Neural cell (in vitro differentiated cells): ENCODE results near the gene ATOH8. TPM values are rescaled to one million over a fixed set of nuclear protein-coding genes. Genes with fewer than 3 reads are reported as not detected.

Experiments
- H2AFZ ChIP-seq: fragments of 200-600, 300-800 bp; sonication (generic), shearing (Covaris generic); 2 replicates; pipeline ENCODE4 v1.6.0; 2014; ENCODE audit warnings: low read depth, mild to moderate bottlenecking, antibody characterized with exemption, low read length, moderate library complexity
- H3F3A ChIP-seq: fragments of 200-600 bp; shearing (Covaris generic); 2 replicates; pipeline ENCODE4 v1.6.1; 2016; ENCODE audit warnings: mild to moderate bottlenecking, moderate library complexity, mixed read lengths, antibody characterized with exemption, low read length; ENCODE audit not compliant: insufficient read depth, poor library complexity, severe bottlenecking
- H3K27ac ChIP-seq: fragments of 200-600, 300-800 bp; sonication (generic), shearing (Covaris generic); 2 replicates; pipeline ENCODE4 v1.5.1; 2014; ENCODE audit warnings: mild to moderate bottlenecking, low read length, moderate library complexity
- H3K27me3 ChIP-seq: fragments of 300-800, 200-600 bp; sonication (generic), shearing (Covaris generic); 2 replicates; pipeline ENCODE4 v1.6.0; 2014; ENCODE audit warnings: mild to moderate bottlenecking, low read depth, low read length, moderate library complexity; ENCODE audit not compliant: insufficient read depth
- H3K36me3 ChIP-seq: fragments of 300-800, 200-600 bp; sonication (generic), shearing (Covaris generic); 2 replicates; pipeline ENCODE4 v1.5.1; 2014; ENCODE audit warnings: mild to moderate bottlenecking, antibody characterized with exemption, low read length, moderate library complexity; ENCODE audit not compliant: insufficient read depth
- H3K4me2 ChIP-seq: fragments of 300-800, 200-600 bp; sonication (generic), shearing (Covaris generic); 2 replicates; pipeline ENCODE4 v1.6.0; 2014; ENCODE audit warnings: mild to moderate bottlenecking, low read length
- H3K4me3 ChIP-seq: fragments of 300-800, 200-600 bp; sonication (generic), shearing (Covaris generic); 2 replicates; pipeline ENCODE4 v1.5.1; 2014; ENCODE audit warnings: mild to moderate bottlenecking, low read length, moderate library complexity
- H3K79me2 ChIP-seq: fragments of 200-600 bp; shearing (Covaris generic); replicated peaks from 2 replicates; pipeline ENCODE4 v1.6.0; 2014; ENCODE audit warnings: mild to moderate bottlenecking, low read length, moderate library complexity; ENCODE audit not compliant: insufficient read depth
- H3K9ac ChIP-seq: fragments of 300-800, 200-600 bp; sonication (generic), shearing (Covaris generic); 2 replicates; pipeline ENCODE4 v1.6.1; 2016; ENCODE audit warnings: mild to moderate bottlenecking, low read length, mixed read lengths
- H3K9me2 ChIP-seq: fragments of 200-600 bp; shearing (Covaris generic); 2 replicates; pipeline ENCODE4 v1.6.1; 2016; ENCODE audit warnings: mild to moderate bottlenecking, low read length, mixed read lengths; ENCODE audit not compliant: insufficient read depth
- H3K9me3 ChIP-seq: fragments of 200-600, 300-800 bp; sonication (generic), shearing (Covaris generic); 2 replicates; pipeline ENCODE4 v1.6.1; 2016; ENCODE audit warnings: mild to moderate bottlenecking, mixed run types, low read length, moderate library complexity, mixed read lengths
- H4K20me1 ChIP-seq: fragments of 200-600 bp; shearing (Covaris generic); 2 replicates; pipeline ENCODE4 v1.6.1; 2016; ENCODE audit warnings: mild to moderate bottlenecking, mixed run types; ENCODE audit not compliant: insufficient read depth
- EP300 ChIP-seq: fragments of 450-650 bp; conservative IDR thresholded peaks from 2 replicates; pipeline ENCODE4 v1.6.1; 2014; ENCODE audit warnings: antibody characterized with exemption, mild to moderate bottlenecking, moderate library complexity; ENCODE audit not compliant: poor library complexity, severe bottlenecking
- EZH2 ChIP-seq: fragments of 200-600, 300-800 bp; shearing (Covaris generic), sonication (generic); IDR thresholded peaks from 2 replicates; pipeline ENCODE4 v1.6.1; 2014; ENCODE audit warnings: antibody characterized with exemption, low read length, borderline replicate concordance, mild to moderate bottlenecking; ENCODE audit not compliant: insufficient read depth, poor library complexity, severe bottlenecking
- MXI1 ChIP-seq: fragments of 450-650 bp; conservative IDR thresholded peaks from 2 replicates; pipeline ENCODE4 v1.6.1; 2014; ENCODE audit warnings: antibody characterized with exemption, mild to moderate bottlenecking; ENCODE audit not compliant: poor library complexity, severe bottlenecking
- POLR2AphosphoS5 ChIP-seq: IDR thresholded peaks from 2 replicates; pipeline ENCODE4 v1.6.1; 2012
- RAD21 ChIP-seq: fragments of 450-650 bp; conservative IDR thresholded peaks from 2 replicates; pipeline ENCODE4 v1.6.1; 2014; ENCODE audit warnings: antibody characterized with exemption, mild to moderate bottlenecking, moderate library complexity
- SMC3 ChIP-seq: fragments of 450-650 bp; conservative IDR thresholded peaks from 2 replicates; pipeline ENCODE4 v1.6.1; 2014; ENCODE audit warnings: antibody characterized with exemption, mild to moderate bottlenecking, moderate library complexity; ENCODE audit not compliant: poor library complexity
- TAF1 ChIP-seq: IDR thresholded peaks from 2 replicates; pipeline ENCODE4 v1.6.1; 2012; ENCODE audit warnings: low read depth
- polyA plus RNA-seq: library from polyadenylated mRNA; depleted of rRNA; stranded (reverse); fragments of >200 nt; gene quantifications from 2 replicates; pipeline ENCODE4 v1.2.3, GENCODE V29; 2014
- TF ChIP-seq, protein P1 (sequence below): fragments of 450-650 bp; IDR thresholded peaks from 2 replicates; pipeline ENCODE4 v1.5.1; 2014; ENCODE audit warnings: antibody characterized with exemption, mild to moderate bottlenecking, moderate library complexity; ENCODE audit not compliant: poor library complexity, severe bottlenecking
- TF ChIP-seq, protein P2 (sequence below): IDR thresholded peaks from 2 replicates; pipeline ENCODE4 v1.6.1; 2012; ENCODE audit warnings: borderline replicate concordance

ATOH8 gene
- polyA plus RNA-seq, 1 donor from 2014 or later, result 1.6 TPM

DNA sequence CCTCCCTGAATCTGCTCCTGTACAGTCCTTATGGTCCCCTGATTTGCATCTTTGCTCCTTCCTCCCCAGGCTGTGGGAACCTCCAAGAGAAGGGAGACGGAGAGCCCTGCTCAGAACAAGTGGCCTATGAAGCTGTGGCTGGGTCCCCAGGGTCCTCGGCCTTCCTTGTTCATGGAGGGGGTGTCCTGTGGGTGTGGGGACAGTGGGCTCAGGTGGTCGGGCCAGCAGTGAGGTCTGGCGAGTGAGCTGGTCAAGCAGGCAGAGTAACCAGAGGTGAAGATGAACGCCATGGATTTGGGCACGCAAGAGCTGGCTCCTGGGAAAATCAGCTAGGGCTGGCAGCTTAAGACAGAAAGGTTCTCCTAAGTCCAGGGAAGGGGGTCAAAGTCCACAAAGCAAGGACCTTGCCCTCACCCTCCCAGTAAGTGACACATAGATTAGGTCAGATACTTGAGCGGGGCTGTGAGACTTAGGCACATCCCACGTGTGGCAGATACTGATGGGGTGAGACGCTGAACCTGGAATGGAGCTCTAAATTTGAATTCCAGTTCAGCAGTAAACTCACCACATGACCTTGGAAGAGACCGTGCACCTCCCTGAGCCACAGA lies 34.8 kb upstream of the ATOH8 start:
- Histone ChIP-seq H3K9ac (no peak overlapping the region), H3K9me3 (no peaks in the 10 kb centered on the region), H3K4me2 (no peak overlapping the region), H4K20me1 (no peaks in the 10 kb centered on the region), H3K4me3 (no peak overlapping the region), H3K27me3 (no peaks in the 10 kb centered on the region), H3K79me2 (no peaks in the 10 kb centered on the region), H3K27ac (no peak overlapping the region), H3F3A (no peaks in the 10 kb centered on the region), H3K9me2 (no peaks in the 10 kb centered on the region), H3K36me3 (no peaks in the 10 kb centered on the region), H2AFZ (no peak overlapping the region)
- TF ChIP-seq, protein P1, sequence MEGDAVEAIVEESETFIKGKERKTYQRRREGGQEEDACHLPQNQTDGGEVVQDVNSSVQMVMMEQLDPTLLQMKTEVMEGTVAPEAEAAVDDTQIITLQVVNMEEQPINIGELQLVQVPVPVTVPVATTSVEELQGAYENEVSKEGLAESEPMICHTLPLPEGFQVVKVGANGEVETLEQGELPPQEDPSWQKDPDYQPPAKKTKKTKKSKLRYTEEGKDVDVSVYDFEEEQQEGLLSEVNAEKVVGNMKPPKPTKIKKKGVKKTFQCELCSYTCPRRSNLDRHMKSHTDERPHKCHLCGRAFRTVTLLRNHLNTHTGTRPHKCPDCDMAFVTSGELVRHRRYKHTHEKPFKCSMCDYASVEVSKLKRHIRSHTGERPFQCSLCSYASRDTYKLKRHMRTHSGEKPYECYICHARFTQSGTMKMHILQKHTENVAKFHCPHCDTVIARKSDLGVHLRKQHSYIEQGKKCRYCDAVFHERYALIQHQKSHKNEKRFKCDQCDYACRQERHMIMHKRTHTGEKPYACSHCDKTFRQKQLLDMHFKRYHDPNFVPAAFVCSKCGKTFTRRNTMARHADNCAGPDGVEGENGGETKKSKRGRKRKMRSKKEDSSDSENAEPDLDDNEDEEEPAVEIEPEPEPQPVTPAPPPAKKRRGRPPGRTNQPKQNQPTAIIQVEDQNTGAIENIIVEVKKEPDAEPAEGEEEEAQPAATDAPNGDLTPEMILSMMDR, result no peak
- TF ChIP-seq SMC3 (no peak), EZH2 (no peak), EP300 (no peak), RAD21 (no peak), TAF1 (no peak), POLR2AphosphoS5 (no peak), MXI1 (no peak)
- TF ChIP-seq, protein P2, sequence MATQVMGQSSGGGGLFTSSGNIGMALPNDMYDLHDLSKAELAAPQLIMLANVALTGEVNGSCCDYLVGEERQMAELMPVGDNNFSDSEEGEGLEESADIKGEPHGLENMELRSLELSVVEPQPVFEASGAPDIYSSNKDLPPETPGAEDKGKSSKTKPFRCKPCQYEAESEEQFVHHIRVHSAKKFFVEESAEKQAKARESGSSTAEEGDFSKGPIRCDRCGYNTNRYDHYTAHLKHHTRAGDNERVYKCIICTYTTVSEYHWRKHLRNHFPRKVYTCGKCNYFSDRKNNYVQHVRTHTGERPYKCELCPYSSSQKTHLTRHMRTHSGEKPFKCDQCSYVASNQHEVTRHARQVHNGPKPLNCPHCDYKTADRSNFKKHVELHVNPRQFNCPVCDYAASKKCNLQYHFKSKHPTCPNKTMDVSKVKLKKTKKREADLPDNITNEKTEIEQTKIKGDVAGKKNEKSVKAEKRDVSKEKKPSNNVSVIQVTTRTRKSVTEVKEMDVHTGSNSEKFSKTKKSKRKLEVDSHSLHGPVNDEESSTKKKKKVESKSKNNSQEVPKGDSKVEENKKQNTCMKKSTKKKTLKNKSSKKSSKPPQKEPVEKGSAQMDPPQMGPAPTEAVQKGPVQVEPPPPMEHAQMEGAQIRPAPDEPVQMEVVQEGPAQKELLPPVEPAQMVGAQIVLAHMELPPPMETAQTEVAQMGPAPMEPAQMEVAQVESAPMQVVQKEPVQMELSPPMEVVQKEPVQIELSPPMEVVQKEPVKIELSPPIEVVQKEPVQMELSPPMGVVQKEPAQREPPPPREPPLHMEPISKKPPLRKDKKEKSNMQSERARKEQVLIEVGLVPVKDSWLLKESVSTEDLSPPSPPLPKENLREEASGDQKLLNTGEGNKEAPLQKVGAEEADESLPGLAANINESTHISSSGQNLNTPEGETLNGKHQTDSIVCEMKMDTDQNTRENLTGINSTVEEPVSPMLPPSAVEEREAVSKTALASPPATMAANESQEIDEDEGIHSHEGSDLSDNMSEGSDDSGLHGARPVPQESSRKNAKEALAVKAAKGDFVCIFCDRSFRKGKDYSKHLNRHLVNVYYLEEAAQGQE, result no peak

DNA sequence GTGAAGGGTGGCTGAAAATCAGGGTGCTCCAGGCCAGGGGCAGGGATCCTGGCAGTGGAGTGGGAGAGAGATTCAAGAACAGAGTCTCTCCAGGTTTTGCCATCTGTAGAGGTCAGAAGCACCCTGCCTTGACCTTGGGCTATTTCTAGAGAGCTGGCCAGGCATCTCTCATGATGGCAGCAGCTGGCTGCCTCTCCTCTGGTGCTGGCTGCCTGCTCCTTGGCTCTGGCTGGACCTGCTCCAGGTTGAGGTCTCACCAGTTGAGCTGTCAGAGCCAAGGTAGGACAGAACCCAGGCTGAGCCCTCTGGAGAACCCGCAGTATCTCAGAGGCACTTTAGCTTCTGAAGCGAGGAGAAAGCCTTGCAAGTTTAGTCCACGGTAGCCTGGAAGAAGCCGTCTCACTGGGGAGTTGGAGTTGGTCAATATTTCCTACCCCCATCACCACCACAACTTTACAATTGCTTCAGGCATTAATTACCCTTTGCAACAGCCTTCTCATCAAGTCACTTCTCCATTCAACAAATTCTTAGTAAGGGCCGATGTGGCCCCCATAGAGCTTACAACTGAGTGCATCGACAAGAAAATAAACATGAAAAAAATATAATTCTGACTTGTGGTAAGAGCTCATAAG lies 34.1 kb upstream of the ATOH8 start:
- no peak overlapping the region for H3K4me3 ChIP-seq
- H2AFZ ChIP-seq, result no peak overlapping the region
- no peaks in the 10 kb centered on the region for H3K36me3 ChIP-seq
- H3K9ac ChIP-seq, result no peak overlapping the region
- H3K27ac ChIP-seq, result no peak overlapping the region
- no peaks in the 10 kb centered on the region for H3K9me2 ChIP-seq
- TF ChIP-seq, protein P2, result no peak
- TF ChIP-seq TAF1 (no peak), SMC3 (no peak), EZH2 (no peak)
- no peaks in the 10 kb centered on the region for H3K27me3 ChIP-seq
- no peaks in the 10 kb centered on the region for H3K79me2 ChIP-seq
- no peaks in the 10 kb centered on the region for H3F3A ChIP-seq
- no peak overlapping the region for H3K4me2 ChIP-seq
- no peaks in the 10 kb centered on the region for H3K9me3 ChIP-seq
- H4K20me1 ChIP-seq, result no peaks in the 10 kb centered on the region
